ENCODE results near the gene CIPC.

CIPC gene

GRCh38 chr14:77069551-77069950 is 28.5 kb upstream of the CIPC start:
- DNase-seq (ENCODE audit: low read depth, low spot score) = no peak

- no peak for DNase-seq (ENCODE audit: low read depth, low spot score)
Measured at GRCh38 chr14:77071938-77072388, 26.1 kb upstream of the CIPC start.

GRCh38 chr14:77074969-77075368 is 23.1 kb upstream of the CIPC start:
- DNase-seq (ENCODE audit: low read depth, low spot score) = no peak

GRCh38 chr14:77076113-77076631 is 21.9 kb upstream of the CIPC start:
- DNase-seq (ENCODE audit: low read depth, low spot score) = no peak

GRCh38 chr14:77077040-77077439 is 21.0 kb upstream of the CIPC start:
- DNase-seq (ENCODE audit: low read depth, low spot score) = no peak

GRCh38 chr14:77082356-77082755 is 15.7 kb upstream of the CIPC start:
- DNase-seq (ENCODE audit: low read depth, low spot score) = no peak

GRCh38 chr14:77083082-77083481 is 15.0 kb upstream of the CIPC start:
- DNase-seq (ENCODE audit: low read depth, low spot score) = no peak

- DNase-seq (ENCODE audit: low read depth, low spot score) = no peak
Measured at GRCh38 chr14:77084985-77085384, 13.1 kb upstream of the CIPC start.

GRCh38 chr14:77085538-77085937 is 12.5 kb upstream of the CIPC start:
- DNase-seq (ENCODE audit: low read depth, low spot score) = no peak

- DNase-seq (ENCODE audit: low read depth, low spot score) = no peak
Measured at GRCh38 chr14:77086017-77086727, 11.9 kb upstream of the CIPC start.

- no peak for DNase-seq (ENCODE audit: low read depth, low spot score)
Measured at GRCh38 chr14:77086951-77087350, 11.1 kb upstream of the CIPC start.

- DNase-seq (ENCODE audit: low read depth, low spot score) = no peak
Measured at GRCh38 chr14:77087631-77088030, 10.4 kb upstream of the CIPC start.

- DNase-seq (ENCODE audit: low read depth, low spot score) = no peak
Measured at GRCh38 chr14:77088219-77088618, 9.8 kb upstream of the CIPC start.

GRCh38 chr14:77088645-77089044 is 9.4 kb upstream of the CIPC start:
- no peak for DNase-seq (ENCODE audit: low read depth, low spot score)

- DNase-seq (ENCODE audit: low read depth, low spot score) = no peak
Measured at GRCh38 chr14:77091518-77091917, 6.5 kb upstream of the CIPC start.

GRCh38 chr14:77092676-77093075 is 5.4 kb upstream of the CIPC start:
- DNase-seq (ENCODE audit: low read depth, low spot score) = no peak

- DNase-seq (ENCODE audit: low read depth, low spot score) = peak; percentile 33
Measured at GRCh38 chr14:77094672-77095284, 3.3 kb upstream of the CIPC start.

GRCh38 chr14:77097006-77097699 is 905 bp upstream of the CIPC start:
- peak; percentile 11 for DNase-seq (ENCODE audit: low read depth, low spot score)

- DNase-seq (ENCODE audit: low read depth, low spot score) = no peak
Measured at GRCh38 chr14:77098529-77099353, 683 bp downstream of the CIPC start.

GRCh38 chr14:77099425-77100167 is 1.5 kb downstream of the CIPC start:
- no peak for DNase-seq (ENCODE audit: low read depth, low spot score)

GRCh38 chr14:77100961-77101360 is 2.9 kb downstream of the CIPC start:
- DNase-seq (ENCODE audit: low read depth, low spot score) = no peak
